Femur (tissue), 1 donor: Measurements from ENCODE around the gene RNF130.
"Not testable (repeated sequence)": the region's sequence is repeated elsewhere in the genome, so short reads cannot be mapped to it uniquely, and the experiment has no call there.

ENCODE experiments used
- DNase-seq: peaks from one replicate; pipeline ENCODE4 v3.0.0-alpha.2; 2017

Gene RNF130

GRCh38 chr5:179967489-179967888 lies 104.1 kb downstream of the RNF130 start:
- no peak for DNase-seq

DNA sequence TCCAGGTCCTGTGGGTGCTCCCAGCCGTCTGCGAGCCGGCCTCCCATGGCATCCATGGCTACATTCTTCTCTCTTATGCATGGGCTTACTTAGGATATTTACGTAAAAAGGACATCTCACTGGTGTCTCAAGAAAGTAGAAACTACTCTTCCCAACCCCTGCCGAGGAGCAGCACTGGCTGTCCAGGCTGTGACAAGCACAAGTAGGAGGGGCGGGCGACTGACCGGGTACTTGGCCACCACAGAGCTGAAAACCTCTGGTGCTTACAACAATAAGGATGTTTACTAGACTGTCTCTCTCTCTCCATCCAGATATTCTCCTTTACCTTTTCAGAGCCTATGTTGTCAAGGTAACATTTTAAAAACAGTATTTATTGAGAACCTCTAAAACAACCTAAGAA lies 107.5 kb downstream of the RNF130 start:
- no peak for DNase-seq

GRCh38 chr5:179963375-179963774 lies 108.2 kb downstream of the RNF130 start:
- DNase-seq: no peak

DNA sequence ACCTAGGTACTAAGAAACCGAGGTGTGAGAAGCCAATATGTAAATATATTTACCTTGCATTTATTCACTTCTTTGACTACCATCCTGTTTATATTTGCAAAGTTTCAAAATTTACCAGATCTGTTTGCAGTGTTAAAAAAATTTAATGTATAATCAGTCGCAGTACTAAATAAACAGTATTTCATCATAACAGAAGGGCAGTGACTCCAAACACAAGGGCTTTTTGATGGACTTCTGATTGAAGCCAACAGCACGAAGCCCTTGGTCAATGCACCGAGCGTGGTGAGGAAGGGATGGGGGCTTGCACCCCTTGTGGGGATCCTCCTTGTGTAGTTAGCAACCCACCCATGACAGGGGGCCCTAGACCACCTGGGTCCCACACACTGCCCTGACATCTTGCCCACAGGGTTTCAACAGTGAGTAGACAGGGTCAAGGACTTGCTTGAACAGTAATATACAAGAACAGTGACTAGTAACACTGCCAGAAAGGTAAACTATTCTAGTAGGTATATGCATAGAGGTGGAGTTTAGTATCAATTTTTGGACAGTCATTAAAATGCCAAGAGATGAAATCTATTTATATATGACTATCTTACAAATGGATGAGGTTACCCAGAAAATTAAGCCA lies 111.2 kb downstream of the RNF130 start:
- DNase-seq: no peak

DNA sequence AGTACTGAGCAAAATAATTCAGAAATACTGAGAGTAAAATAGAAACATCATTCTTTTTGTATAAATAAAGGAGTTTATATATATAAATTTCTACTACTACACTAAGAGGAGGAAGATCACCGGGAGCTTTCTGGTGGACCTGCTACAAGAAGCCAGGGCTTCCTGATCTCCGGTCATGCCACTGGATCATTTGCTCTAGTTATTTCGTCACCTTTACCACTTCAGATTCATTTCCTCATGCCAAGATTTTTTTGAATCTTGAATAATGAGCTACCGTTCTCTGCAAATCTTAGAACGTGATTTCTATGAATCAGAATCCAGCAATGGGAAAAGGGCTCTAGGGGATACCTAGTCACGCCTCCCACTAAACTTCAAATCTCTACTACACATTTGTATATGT lies 111.9 kb downstream of the RNF130 start:
- DNase-seq: no peak

DNA sequence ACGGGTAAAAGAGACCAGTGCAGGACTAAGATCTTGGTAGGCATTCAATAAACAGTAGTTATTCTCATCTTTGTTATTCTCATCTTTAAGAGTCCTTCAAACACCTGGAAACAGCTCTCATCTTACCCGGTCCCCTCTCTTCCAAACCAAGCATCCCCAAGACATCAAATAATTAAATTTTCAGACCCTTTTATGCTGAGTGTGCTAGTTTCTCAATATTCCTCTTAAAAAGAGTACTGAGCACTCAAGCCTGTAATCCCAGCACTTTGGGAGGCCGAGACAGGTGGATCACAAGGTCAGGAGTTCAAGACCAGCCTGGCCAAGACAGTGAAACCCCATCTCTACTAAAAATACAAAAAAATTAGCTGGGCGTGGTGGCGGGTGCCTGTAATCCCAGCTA lies 112.4 kb downstream of the RNF130 start:
- not testable (repeated sequence) for DNase-seq

DNA sequence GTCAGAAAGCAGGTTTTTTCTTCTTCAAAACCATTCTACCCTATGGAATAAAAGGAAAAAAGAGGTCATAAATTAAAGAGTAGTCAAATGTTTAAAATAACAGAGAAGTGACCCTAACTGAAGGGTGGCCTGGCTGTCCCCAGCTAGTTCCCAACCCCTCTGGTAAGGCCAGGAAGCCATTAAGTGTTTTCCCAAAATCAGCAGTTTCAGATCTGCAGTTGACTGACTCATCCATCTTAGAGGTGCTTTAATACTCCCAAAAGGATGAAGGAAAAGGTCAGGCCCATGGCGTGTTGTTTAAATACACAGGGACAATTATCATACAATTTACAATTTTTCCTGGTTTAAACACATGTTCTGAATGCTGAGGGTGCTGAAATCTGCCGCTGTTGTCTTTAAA lies 115.9 kb downstream of the RNF130 start:
- no peak for DNase-seq

GRCh38 chr5:179955062-179955461 lies 116.5 kb downstream of the RNF130 start:
- no peak for DNase-seq

DNA sequence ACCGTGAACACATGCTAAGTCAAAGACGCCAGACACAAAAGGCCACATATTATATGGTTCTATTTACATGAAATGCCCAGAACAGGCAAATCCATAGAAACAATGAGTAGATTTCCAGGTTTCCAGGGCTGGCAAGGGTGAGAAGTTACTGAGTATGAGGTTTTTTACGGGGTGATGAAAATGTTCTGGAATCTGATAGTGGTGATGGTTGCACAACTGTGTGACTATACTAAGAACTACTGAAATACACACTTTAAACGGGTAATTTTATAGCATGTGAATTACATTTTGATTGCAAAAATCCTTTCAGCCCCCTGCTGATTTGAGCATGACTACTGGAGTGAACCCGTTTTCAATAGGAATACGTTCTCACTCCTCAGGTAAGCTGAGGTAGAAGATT lies 117.1 kb downstream of the RNF130 start:
- no peak for DNase-seq

DNA sequence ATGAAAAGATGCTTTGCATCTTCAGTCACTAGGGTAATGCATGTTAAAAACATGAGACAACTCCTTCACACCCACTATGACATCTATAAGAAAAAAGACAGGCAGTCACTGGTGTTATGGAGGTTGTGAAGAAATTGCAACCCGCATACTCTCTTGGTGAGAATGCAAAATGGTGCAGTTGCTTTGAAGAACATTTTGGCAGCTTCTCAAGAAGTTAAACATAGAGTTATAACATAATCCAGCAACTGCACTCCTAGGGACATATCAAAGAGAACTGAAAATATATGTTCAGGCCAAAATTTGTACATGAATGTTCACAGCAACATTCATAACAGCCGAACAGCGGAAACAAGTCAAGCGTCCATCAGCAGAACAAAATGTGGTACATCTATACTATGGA lies 117.6 kb downstream of the RNF130 start:
- no peak for DNase-seq

GRCh38 chr5:179936976-179937681 lies 134.4 kb downstream of the RNF130 start:
- DNase-seq: no peak

DNA sequence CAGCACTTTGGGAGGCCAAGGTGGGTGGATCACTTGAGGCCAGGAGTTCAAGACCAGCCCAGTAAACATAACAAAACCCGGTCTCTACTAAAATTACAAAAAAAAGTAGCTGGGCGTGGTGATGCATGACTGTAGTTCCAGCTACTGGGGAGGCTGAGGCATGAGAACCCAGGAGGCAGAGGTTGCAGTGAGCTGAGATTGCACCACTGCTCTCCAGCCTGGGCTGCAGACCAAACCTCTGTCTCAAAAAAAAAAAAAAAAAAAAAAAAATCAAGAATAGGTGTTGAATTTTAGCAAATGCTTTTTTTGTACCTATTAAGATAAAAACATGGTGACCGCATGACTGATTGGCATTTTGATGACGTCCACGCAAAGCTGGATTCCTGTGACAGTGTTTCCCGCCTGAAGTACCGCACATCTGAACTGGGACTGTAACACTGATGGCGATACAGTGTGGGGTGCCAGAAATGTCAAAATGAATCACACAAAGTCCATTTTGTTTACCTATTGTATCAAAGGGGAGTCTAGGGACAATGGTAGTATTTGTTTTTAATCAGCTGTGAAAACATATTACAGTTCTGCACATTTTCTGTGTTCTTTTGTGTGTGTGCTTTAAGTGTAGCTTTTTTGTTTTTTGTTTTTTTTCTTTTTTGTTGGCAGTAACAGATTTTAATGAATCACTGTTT lies 140.6 kb downstream of the RNF130 start:
- DNase-seq: no peak

GRCh38 chr5:179927824-179928223 lies 143.7 kb downstream of the RNF130 start:
- DNase-seq: no peak

- DNase-seq: no peak
These were observed 144.9 kb downstream of the RNF130 start for GRCh38 chr5:179926657-179927056.

GRCh38 chr5:179923436-179923835 lies 148.1 kb downstream of the RNF130 start:
- no peak for DNase-seq

DNA sequence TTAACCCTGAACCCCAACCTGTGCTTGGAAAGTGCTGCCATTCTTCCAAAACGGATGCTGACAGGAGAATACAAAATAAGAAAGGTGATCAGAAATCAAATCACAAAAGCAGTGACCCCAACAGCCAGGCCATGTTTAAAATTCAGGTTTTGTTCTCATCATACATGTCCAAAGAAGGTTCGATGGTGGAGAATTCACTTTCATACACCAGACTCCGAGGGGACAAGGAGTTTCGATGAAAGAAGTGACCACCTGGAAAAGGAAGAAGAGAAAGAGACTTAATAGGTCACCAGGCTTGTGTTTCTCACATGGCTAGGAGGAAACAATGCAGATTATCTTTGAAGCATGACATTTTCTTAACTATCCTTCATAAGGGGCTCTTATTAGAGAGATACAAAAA lies 151.4 kb downstream of the RNF130 start:
- DNase-seq: no peak

- DNase-seq: no peak
These were observed 152.0 kb downstream of the RNF130 start for GRCh38 chr5:179919487-179920060.

GRCh38 chr5:179918742-179919486 lies 152.6 kb downstream of the RNF130 start:
- no peak for DNase-seq

DNA sequence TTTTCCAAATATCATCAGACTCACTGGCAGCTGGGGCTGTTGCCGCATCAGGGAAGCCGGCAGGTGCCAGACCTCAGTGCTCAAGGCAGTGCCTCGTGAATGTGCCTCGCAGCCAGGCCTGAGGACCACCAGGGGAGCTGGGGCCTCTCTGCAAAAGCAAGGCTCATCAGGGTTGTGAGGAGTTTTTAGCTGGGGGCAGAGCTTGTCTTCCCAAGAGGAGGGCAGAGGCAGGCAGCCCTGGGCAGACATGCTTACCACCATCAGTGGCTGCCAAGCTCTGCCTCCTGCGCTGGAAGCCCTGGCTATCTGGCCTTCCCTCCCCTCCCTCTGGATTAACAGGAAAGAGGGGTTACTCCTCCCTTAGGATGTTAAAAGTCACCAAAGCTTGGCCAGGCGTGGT lies 155.0 kb downstream of the RNF130 start:
- no peak for DNase-seq

DNA sequence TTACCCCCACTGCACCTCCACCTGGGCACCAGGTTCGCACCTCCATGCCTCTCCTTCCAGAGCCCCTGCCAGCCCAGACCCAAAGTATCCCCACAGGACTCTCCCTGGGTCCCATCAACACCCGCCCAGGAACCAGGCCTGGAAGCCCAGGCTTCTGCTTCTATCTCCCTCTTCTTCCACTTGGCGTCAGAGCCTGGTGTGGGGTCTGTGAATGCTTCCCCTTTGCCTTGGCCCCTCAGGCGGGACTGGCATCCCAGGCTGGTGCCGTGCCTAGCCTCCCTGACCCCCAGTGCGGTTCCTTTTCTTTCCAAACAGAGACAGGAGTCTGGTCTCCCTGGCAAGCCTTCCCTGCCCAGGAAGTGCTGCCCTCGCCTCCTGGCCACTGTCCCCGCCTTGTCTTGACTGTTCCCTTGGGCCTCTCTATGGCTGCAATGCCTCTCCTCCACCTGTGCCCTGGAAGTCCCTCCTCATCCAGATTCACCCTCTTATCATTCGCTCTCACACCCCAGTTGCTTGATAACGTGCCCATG lies 156.1 kb downstream of the RNF130 start:
- DNase-seq: no peak

- DNase-seq: no peak
These were observed 157.4 kb downstream of the RNF130 start for GRCh38 chr5:179914032-179914755.

DNA sequence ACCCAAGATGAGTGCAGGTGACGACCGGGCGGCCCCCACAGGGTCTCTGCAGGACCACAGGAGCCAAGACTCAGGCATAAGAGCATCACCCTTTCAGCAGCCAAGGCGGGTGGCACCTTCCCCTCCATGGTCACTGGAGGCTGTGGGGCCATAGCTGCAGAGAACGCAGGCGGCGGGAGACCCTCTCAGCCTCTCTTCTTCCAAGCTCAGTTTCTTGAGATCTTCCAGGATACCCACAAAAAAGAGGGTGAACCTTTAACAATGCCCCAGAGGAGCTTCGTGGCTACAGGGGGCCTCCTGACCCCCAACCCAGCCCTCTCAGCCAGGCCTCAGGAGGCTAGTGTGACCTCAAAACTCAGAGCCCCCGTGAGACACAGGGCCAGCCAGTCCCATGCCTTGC lies 158.1 kb downstream of the RNF130 start:
- DNase-seq: no peak
